B cell (primary cell): Measurements from ENCODE around the gene GNG3. TPM values are rescaled to one million over a fixed set of nuclear protein-coding genes. Genes with fewer than 3 reads are reported as not detected.

Experiments
- ATAC-seq: fragments of 200-7000 bp; cut with Tn5 transposase; one replicate; pipeline ENCODE4 v1.10.0; 2021; ENCODE audit warnings: low read depth, mild to moderate bottlenecking, moderate number of reproducible peaks, moderate library complexity
- CTCF ChIA-PET: fragments of 350-600 bp; sonication (Branson Sonifier 250); formaldehyde crosslinking; loops from one replicate; lab custom pipeline; 2021; ENCODE audit warnings: antibody characterized with exemption, inconsistent platforms; lab: Charles Lee
- POLR2A ChIA-PET: fragments of 350-600 bp; sonication (Branson Sonifier 250); formaldehyde crosslinking; loops from one replicate; lab custom pipeline; 2021; ENCODE audit warnings: antibody characterized with exemption; lab: Charles Lee
- DNase-seq: peaks from one replicate; pipeline ENCODE4 v3.0.0; 2013
- H2AFZ ChIP-seq: 2 replicates; pipeline ENCODE4 v1.6.1; 2012; ENCODE audit warnings: mild to moderate bottlenecking, low read depth, low read length; ENCODE audit not compliant: insufficient read depth, poor library complexity, severe bottlenecking
- H3K27ac ChIP-seq, 2 donors: 1 replicate in 1 of 2; 2 replicates in 1 of 2; pipeline ENCODE4 v1.5.1; 2012 to 2013; ENCODE audit warnings: low read length in 2 of 2, mild to moderate bottlenecking in 2 of 2, moderate library complexity in 1 of 2
- H3K27me3 ChIP-seq, 4 experiments: fragments of 200-600 bp in 1 of 4; sonication (generic) in 1 of 4; replicated peaks in 1 of 4; 1 replicate in 2 of 4; 2 replicates in 2 of 4; pipeline versions ENCODE4 v1.6.1 to v1.7.0; 2013 to 2016; ENCODE audit warnings: low read length in 3 of 4, mild to moderate bottlenecking in 2 of 4, mixed read lengths in 1 of 4, moderate library complexity in 1 of 4; ENCODE audit not compliant: insufficient read depth in 4 of 4, control insufficient read depth in 3 of 4; ENCODE audit errors: control extremely low read depth in 1 of 4
- H3K36me3 ChIP-seq, 2 experiments: replicated peaks in 1 of 2; 1 replicate in 1 of 2; 2 replicates in 1 of 2; pipeline versions ENCODE4 v1.6.1 to v1.7.1; 2013; ENCODE audit warnings: low read length in 1 of 2; ENCODE audit not compliant: insufficient read depth in 2 of 2, control insufficient read depth in 1 of 2; ENCODE audit errors: control extremely low read depth in 1 of 2, extremely low read depth in 1 of 2
- H3K4me1 ChIP-seq, 2 donors: fragments of 200-600 bp in 1 of 2; sonication (generic) in 1 of 2; 1 replicate in 1 of 2; 2 replicates in 1 of 2; pipeline versions ENCODE4 v1.5.1 to v1.6.1; 2013 to 2017; ENCODE audit warnings: low read length in 2 of 2; ENCODE audit not compliant: control insufficient read depth in 2 of 2, insufficient read depth in 2 of 2
- H3K4me2 ChIP-seq: replicated peaks from 2 replicates; pipeline ENCODE3; 2012; ENCODE audit warnings: mild to moderate bottlenecking, low read depth, low read length; ENCODE audit not compliant: poor library complexity, severe bottlenecking
- H3K4me3 ChIP-seq, 5 experiments: fragments of 200-600 bp in 1 of 5; sonication (generic) in 1 of 5; 1 replicate in 3 of 5; 2 replicates in 2 of 5; pipeline versions ENCODE4 v1.5.1 to v1.7.0; 2011 to 2016; ENCODE audit warnings: low read length in 4 of 5, mild to moderate bottlenecking in 4 of 5, low read depth in 2 of 5, control low read depth in 1 of 5, moderate library complexity in 1 of 5; ENCODE audit not compliant: insufficient read depth in 1 of 5; ENCODE audit errors: control extremely low read depth in 1 of 5, extremely low read depth in 1 of 5
- H3K79me2 ChIP-seq: fragments of 200-600 bp; sonication (generic); one replicate; pipeline ENCODE4 v1.6.0; 2016; ENCODE audit warnings: low read length; ENCODE audit not compliant: control insufficient read depth, insufficient read depth
- H3K9ac ChIP-seq: fragments of 200-600 bp; sonication (generic); 2 replicates; pipeline ENCODE4 v1.6.1; 2017; ENCODE audit warnings: mild to moderate bottlenecking, low read length, moderate library complexity
- H3K9me3 ChIP-seq, 3 donors: one replicate each; pipeline versions ENCODE4 v1.6.1 to v1.7.1; 2013; ENCODE audit warnings: low read length in 2 of 3; ENCODE audit not compliant: control insufficient read depth in 2 of 3, insufficient read depth in 1 of 3; ENCODE audit errors: control extremely low read depth in 1 of 3
- H4K20me1 ChIP-seq: 2 replicates; pipeline ENCODE4 v1.6.0; 2012; ENCODE audit warnings: mild to moderate bottlenecking, low read length; ENCODE audit not compliant: insufficient read depth, control insufficient read depth, poor library complexity, severe bottlenecking
- H3K27ac Mint-ChIP-seq: one replicate; pipeline ENCODE4 v1.8.0; 2021; ENCODE audit warnings: mixed read lengths
- H3K27me3 Mint-ChIP-seq: one replicate; pipeline ENCODE4 v1.8.0; 2021; ENCODE audit warnings: mixed read lengths
- H3K4me1 Mint-ChIP-seq: one replicate; pipeline ENCODE4 v1.8.0; 2021; ENCODE audit warnings: mixed read lengths
- H3K4me3 Mint-ChIP-seq: one replicate; pipeline ENCODE4 v1.8.0; 2021; ENCODE audit warnings: mixed read lengths
- H3K9me3 Mint-ChIP-seq: one replicate; pipeline ENCODE4 v1.8.0; 2022; ENCODE audit warnings: mixed read lengths; ENCODE audit not compliant: insufficient read depth
- CTCF ChIP-seq: fragments of 200-600 bp; IDR thresholded peaks from one replicate; pipeline ENCODE4 v1.8.0; 2022; ENCODE audit warnings: antibody characterized with exemption, mild to moderate bottlenecking
- EZH2 ChIP-seq: IDR thresholded peaks from 2 replicates; pipeline ENCODE4 v1.6.1; 2012; ENCODE audit warnings: borderline replicate concordance, low read depth, mild to moderate bottlenecking, moderate library complexity, low read length; ENCODE audit not compliant: insufficient read depth, poor library complexity, severe bottlenecking
- WGBS: methylation state at CpG from one replicate; pipeline ENCODE4 v1.1.5; 2013; ENCODE audit warnings: missing lambda C conversion rate; ENCODE audit not compliant: insufficient coverage; 5-methylcytosine and 5-hydroxymethylcytosine counted together
- intact Hi-C: fragments of 100-400 bp; cut with micrococcal nuclease; formaldehyde crosslinking; loops from one replicate; pipeline ENCODE4 v1.10.0; 2022
- polyA plus RNA-seq: library from polyadenylated mRNA; depleted of rRNA; stranded (reverse); fragments of >200 nt; gene quantifications from 2 replicates; pipeline ENCODE4 v1.2.3, GENCODE V29; 2012
- total RNA-seq, 2 donors: library from RNA; stranded (reverse); fragments of 120-200 nt in 1 of 2; gene quantifications; 1 replicate in 1 of 2; 2 replicates in 1 of 2; pipeline versions ENCODE4 v1.2.3 to v1.2.4, GENCODE V29; 2013 to 2022

The GNG3 gene
- total and polyA plus RNA-seq, 2 donors (not counting 1 experiment from before 2014, with no cell fraction given), result 2.1 to 5.5 TPM

- intact Hi-C loops, result no loop called here
- ChIA-PET CTCF (interaction anchor here (0.5 to 1.8 kb wide), 5 partner anchors 18 to 1249 kb away, joined by 3 to 5 read pairs (median 4); partner anchors contain the start of gene INTS5), POLR2A (interaction anchor here (0.6 to 1.9 kb wide), 4 partner anchors 10 to 85 kb away, joined by 3 to 6 read pairs (median 3); partner anchors contain the start of genes C11orf98, CSKMT and TUT1)
- H3K4me3 ChIP-seq, result no peak overlapping the region
- peaks cover 58% of the 10 kb centered on the region for H3K79me2 ChIP-seq
- H3K27ac ChIP-seq, result peak overlapping the region in 1 of 2 donors; percentile 99
- TF ChIP-seq CTCF, result no peak
- TF ChIP-seq EZH2, result no peak
- H3K36me3 ChIP-seq, result peaks cover 1 to 27% of the 10 kb centered on the region in 2 experiments
- Mint-ChIP-seq H3K4me1 (peaks cover 44% of the 10 kb centered on the region), H3K27ac (no peak overlapping the region), H3K9me3 (no peaks in the 10 kb centered on the region), H3K4me3 (peak overlapping the region; percentile 88), H3K27me3 (no peaks in the 10 kb centered on the region)
- no peak overlapping the region for H2AFZ ChIP-seq
- peaks cover 5% of the 10 kb centered on the region for H4K20me1 ChIP-seq
- DNase-seq (no peak), ATAC-seq (no peak)
- WGBS, result 89% methylated on average over 3 of the region's 6 CpGs
- no peaks in the 10 kb centered on the region for H3K27me3 ChIP-seq
- H3K4me1 ChIP-seq, result peaks cover 22 to 35% of the 10 kb centered on the region in 2 donors
- no peaks in the 10 kb centered on the region for H3K9me3 ChIP-seq
- no peak overlapping the region for H3K9ac ChIP-seq
- H3K4me2 ChIP-seq, result no peak overlapping the region
Measured at GRCh38 chr11:62676698-62677097, 30.8 kb upstream of the GNG3 start.

- peaks cover 41% of the 10 kb centered on the region for H3K4me1 Mint-ChIP-seq
- TF ChIP-seq EZH2, result no peak
- no peak for TF ChIP-seq CTCF
Measured at GRCh38 chr11:62677156-62677555, 30.3 kb upstream of the GNG3 start.

More at GRCh38 chr11:62677156-62677555, 30.3 kb upstream of the GNG3 start:
- Histone ChIP-seq H3K4me3 (no peak overlapping the region), H3K79me2 (peaks cover 53% of the 10 kb centered on the region), H3K27ac (peak overlapping the region in 1 of 2 donors; percentile 99), H3K36me3 (peaks cover 1 to 27% of the 10 kb centered on the region in 2 experiments), H4K20me1 (peaks cover 5% of the 10 kb centered on the region), H3K9me3 (no peaks in the 10 kb centered on the region), H3K9ac (no peak overlapping the region), H3K4me1 (peaks cover 21 to 33% of the 10 kb centered on the region in 2 donors), H3K27me3 (no peaks in the 10 kb centered on the region), H3K4me2 (no peak overlapping the region), H2AFZ (no peak overlapping the region)
- WGBS, result 100% methylated on average over 4 of the region's 6 CpGs
- intact Hi-C loops, result no loop called here
- no peaks in the 10 kb centered on the region for H3K27me3 Mint-ChIP-seq
- CTCF ChIA-PET, result interaction anchor here (0.5 to 1.6 kb wide), 4 partner anchors 24 to 1249 kb away, joined by 3 to 5 read pairs (median 4); partner anchors contain the start of gene INTS5
- H3K27ac Mint-ChIP-seq, result peak overlapping the region; percentile 57
- POLR2A ChIA-PET, result interaction anchor here (0.6 to 1.9 kb wide), 3 partner anchors 10 to 84 kb away, joined by 3 to 6 read pairs (median 3); partner anchors contain the start of genes C11orf98 and CSKMT
- no peak for DNase-seq
- peak overlapping the region; percentile 88 for H3K4me3 Mint-ChIP-seq
- ATAC-seq, result no peak
- no peaks in the 10 kb centered on the region for H3K9me3 Mint-ChIP-seq
